HG03354 (cell line): ENCODE measurements around the gene ARMC7.
"Not testable (repeated sequence)": the region's sequence is repeated elsewhere in the genome, so short reads cannot be mapped to it uniquely, and the experiment has no call there.

Source experiments
- ATAC-seq: cut with Tn5 transposase; IDR thresholded peaks from one replicate; pipeline ENCODE4 v1.9.1; 2021; ENCODE audit warnings: mild to moderate bottlenecking; ENCODE audit not compliant: unreplicated experiment, poor library complexity, severe bottlenecking

Gene ARMC7

GRCh38 chr17:75125984-75126383 is 16.2 kb downstream of the ARMC7 start:
- no peak for ATAC-seq

GRCh38 chr17:75126954-75127353 is 17.2 kb downstream of the ARMC7 start:
- no peak for ATAC-seq

- ATAC-seq: not testable (repeated sequence)
Measured at GRCh38 chr17:75127936-75128335, 18.2 kb downstream of the ARMC7 start.

GRCh38 chr17:75128694-75129505 is 19.1 kb downstream of the ARMC7 start:
- ATAC-seq: no peak

- no peak for ATAC-seq
Measured at GRCh38 chr17:75129576-75129975, 19.8 kb downstream of the ARMC7 start.

GRCh38 chr17:75130059-75130631 is 20.4 kb downstream of the ARMC7 start:
- no peak for ATAC-seq

GRCh38 chr17:75130632-75131277 is 21.0 kb downstream of the ARMC7 start:
- ATAC-seq: peak; percentile 23

GRCh38 chr17:75131278-75132017 is 21.7 kb downstream of the ARMC7 start, which contains the start of gene NT5C:
TSS of gene NT5C (minus strand) at chr17:75131742. CDS start at chr17:75131707, 35 bp downstream.
- peak; percentile 87 for ATAC-seq

GRCh38 chr17:75132018-75133000 is 22.5 kb downstream of the ARMC7 start:
- ATAC-seq: not testable (repeated sequence)

- ATAC-seq: no peak
Measured at GRCh38 chr17:75133001-75133400, 23.2 kb downstream of the ARMC7 start.

- not testable (repeated sequence) for ATAC-seq
Measured at GRCh38 chr17:75133607-75134347, 24.0 kb downstream of the ARMC7 start.

- ATAC-seq: no peak
Measured at GRCh38 chr17:75135452-75135851, 25.7 kb downstream of the ARMC7 start.

GRCh38 chr17:75135946-75136345 is 26.2 kb downstream of the ARMC7 start:
- ATAC-seq: no peak

GRCh38 chr17:75137762-75138161 is 28.0 kb downstream of the ARMC7 start:
- not testable (repeated sequence) for ATAC-seq

GRCh38 chr17:75138519-75138918 is 28.8 kb downstream of the ARMC7 start:
- ATAC-seq: no peak

GRCh38 chr17:75142236-75142971 is 32.6 kb downstream of the ARMC7 start:
- ATAC-seq: no peak

GRCh38 chr17:75144816-75145512 is 35.2 kb downstream of the ARMC7 start:
- no peak for ATAC-seq
